ENCODE results near the gene SFMBT1.

Gene SFMBT1

DNA sequence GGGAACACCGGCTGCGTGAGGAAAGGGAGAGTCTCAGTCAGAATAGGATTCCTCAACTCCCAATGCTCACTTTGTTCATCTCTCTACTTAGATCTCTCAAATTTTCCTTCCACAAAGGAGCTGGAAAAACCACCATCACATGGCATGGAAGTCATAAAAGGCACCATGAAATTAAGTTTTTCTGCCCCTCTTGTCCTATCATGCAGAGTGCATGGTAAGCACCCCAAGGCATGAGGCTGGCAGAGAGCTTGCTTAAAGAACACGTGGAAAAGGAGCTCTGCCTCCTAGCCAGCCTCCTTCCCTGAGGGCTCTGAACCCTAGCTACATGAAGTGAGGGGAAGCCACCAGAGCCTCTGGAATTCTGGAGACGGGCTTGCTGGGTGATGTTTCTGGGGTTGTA, 166.3 kb downstream of the SFMBT1 start:
- H3K4me3 ChIP-seq (ENCODE audit: control insufficient read depth, low read depth, low read length) = no peak overlapping the region
- no peak for DNase-seq (ENCODE audit: low read depth)
- TF ChIP-seq, protein P1, sequence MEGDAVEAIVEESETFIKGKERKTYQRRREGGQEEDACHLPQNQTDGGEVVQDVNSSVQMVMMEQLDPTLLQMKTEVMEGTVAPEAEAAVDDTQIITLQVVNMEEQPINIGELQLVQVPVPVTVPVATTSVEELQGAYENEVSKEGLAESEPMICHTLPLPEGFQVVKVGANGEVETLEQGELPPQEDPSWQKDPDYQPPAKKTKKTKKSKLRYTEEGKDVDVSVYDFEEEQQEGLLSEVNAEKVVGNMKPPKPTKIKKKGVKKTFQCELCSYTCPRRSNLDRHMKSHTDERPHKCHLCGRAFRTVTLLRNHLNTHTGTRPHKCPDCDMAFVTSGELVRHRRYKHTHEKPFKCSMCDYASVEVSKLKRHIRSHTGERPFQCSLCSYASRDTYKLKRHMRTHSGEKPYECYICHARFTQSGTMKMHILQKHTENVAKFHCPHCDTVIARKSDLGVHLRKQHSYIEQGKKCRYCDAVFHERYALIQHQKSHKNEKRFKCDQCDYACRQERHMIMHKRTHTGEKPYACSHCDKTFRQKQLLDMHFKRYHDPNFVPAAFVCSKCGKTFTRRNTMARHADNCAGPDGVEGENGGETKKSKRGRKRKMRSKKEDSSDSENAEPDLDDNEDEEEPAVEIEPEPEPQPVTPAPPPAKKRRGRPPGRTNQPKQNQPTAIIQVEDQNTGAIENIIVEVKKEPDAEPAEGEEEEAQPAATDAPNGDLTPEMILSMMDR (conservative IDR thresholded peaks at IDR 0.05; ENCODE audit: control insufficient read depth, insufficient read depth, low read depth, low read length) = no peak

DNA sequence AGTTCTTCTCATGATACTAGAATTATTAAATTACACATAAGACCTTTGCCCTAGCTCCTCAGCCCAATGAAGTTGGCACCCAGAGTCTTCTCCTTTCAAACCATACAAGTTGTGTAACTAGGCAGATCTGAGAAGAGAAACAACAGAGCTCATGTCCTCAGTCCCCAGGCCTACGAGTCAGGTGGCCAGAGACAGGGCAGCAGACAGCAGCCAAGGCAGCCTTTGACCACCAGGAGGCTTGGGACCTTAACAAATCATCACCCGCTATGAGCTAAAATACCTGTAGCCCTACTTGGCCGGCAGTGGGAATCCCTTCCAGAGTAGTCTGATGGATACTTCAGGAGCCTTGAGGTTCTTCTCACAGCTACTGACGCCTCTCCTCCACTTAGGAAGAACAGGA, 166.8 kb downstream of the SFMBT1 start:
- no peak for DNase-seq (ENCODE audit: low read depth)
- no peak overlapping the region for H3K4me3 ChIP-seq (ENCODE audit: control insufficient read depth, low read depth, low read length)
- TF ChIP-seq, protein P1 (conservative IDR thresholded peaks at IDR 0.05; ENCODE audit: control insufficient read depth, insufficient read depth, low read depth, low read length) = peak; percentile 4

DNA sequence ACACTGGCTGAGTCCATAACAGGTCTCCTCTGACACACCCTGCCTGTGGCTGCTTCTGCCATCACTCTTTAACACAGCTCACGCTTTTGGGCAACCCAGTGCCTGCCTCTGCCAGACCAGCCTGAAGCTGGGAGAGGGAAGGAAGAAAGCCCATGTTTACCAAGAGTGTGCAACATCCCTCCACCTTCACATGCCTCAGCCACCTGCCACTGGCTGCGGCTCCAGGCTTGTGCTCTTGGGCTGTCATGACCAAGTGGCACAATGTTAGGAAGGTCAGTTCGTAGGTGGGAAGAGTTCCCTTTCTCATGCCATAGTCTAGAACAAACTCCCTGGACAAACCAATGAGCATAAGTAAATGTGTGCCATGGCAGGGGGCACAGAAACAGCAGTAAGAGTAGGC, 168.8 kb downstream of the SFMBT1 start:
- TF ChIP-seq, protein P1 (conservative IDR thresholded peaks at IDR 0.05; ENCODE audit: control insufficient read depth, insufficient read depth, low read depth, low read length) = no peak
- no peak for DNase-seq (ENCODE audit: low read depth)
- no peak overlapping the region for H3K4me3 ChIP-seq (ENCODE audit: control insufficient read depth, low read depth, low read length)

DNA sequence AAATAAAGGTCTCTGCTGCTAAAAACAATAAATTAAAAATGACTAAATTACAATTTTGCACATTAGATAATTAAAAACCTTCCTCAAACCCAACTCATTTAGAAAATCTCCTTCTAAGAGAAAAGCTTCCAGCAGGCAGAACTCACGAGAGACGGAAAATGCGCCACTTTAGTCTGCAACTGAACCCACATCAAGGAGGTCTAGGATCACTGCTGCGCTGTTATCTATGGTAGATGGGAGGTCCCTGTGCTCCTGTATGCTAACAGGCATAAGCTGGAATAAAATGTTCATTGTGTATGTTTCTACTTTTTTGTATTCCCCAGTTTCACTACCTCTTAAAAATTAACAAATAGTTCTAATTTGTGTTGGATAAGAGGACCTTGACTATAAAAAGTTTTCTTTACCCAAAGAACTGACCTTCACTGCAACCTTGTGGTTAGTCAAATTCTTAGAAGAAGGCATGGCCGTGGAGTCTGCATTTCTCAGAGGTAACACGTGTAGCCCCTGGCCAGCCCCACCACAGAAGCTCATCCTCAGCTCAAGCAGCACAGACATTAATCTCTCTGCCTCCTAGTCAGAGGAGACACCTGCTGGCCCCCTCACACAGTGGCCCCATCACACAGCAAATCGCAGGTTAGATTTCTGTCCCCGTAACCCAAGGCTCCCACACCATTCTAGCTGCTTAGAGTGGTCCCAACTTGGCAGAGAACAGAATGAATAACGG, 170.8 kb downstream of the SFMBT1 start:
- H3K4me3 ChIP-seq (ENCODE audit: control insufficient read depth, low read depth, low read length) = no peak overlapping the region
- no peak for DNase-seq (ENCODE audit: low read depth)
- TF ChIP-seq, protein P1 (conservative IDR thresholded peaks at IDR 0.05; ENCODE audit: control insufficient read depth, insufficient read depth, low read depth, low read length) = no peak

DNA sequence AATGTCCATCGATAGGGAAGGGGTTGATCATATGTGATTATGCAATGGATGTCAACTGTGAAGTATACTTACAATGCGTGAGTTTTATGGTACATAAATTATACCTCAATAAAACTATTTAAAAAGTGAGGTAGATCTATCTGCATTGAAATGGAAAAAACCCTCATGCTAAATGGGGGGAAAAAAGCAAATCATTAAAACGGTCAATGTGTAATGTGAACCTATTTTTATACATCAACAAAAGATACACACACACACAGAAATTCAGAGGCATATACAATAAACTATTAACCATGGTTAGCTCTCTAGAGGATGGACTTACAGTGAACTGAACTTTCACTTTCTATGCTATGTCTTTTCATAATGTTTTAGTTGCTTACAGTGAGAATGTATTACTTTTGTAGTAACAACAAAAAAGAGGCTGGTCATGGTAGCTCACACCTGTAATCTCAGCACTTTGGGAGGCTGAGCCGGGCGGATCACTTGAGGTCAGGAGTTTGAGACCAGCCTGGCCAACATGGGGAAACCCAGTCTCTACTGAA, 171.6 kb downstream of the SFMBT1 start:
- no peak for DNase-seq (ENCODE audit: low read depth)
- H3K4me3 ChIP-seq (ENCODE audit: control insufficient read depth, low read depth, low read length) = no peak overlapping the region
- TF ChIP-seq, protein P1 (conservative IDR thresholded peaks at IDR 0.05; ENCODE audit: control insufficient read depth, insufficient read depth, low read depth, low read length) = no peak

DNA sequence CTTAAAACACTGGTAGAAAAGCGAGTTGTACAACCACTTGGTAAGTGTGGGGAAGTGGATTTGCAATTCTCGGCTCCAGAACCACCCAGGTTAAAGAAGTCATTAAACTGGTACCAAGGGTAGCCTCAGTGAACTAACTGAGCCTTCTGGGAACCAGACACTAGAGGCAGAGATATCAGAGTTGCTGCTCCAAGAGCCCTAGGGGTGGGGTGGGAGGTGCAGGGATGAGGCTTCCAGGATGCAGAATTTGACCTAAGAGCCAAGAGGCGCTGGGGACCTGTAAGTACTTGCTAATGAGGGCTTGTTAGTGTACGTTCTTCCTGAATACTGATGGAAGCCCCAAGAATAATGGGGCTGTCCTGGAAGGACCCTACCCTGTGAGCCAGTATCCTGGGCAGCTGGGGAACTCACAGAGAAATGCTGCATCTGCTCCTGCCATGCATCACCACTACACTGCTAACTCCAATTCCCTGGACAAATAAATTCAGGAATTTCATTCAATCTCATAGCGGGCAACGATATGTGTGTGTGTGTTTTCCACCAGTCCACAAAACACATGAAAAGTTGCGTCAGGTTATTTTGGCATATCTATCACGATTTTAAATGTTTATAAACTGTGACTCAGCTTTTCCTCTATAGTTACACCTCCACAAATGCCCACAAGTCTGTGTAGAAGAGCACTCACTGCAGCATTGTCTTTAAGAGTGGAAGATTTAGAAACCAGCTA, 172.3 kb downstream of the SFMBT1 start:
- DNase-seq (ENCODE audit: low read depth) = peak; percentile 81
- no peak overlapping the region for H3K4me3 ChIP-seq (ENCODE audit: control insufficient read depth, low read depth, low read length)
- TF ChIP-seq, protein P1 (conservative IDR thresholded peaks at IDR 0.05; ENCODE audit: control insufficient read depth, insufficient read depth, low read depth, low read length) = peak; percentile 22
